Osteoblast (primary cell): ENCODE data around the gene SMIM29. TPM values are rescaled to one million over a fixed set of nuclear protein-coding genes. Genes with fewer than 3 reads are reported as not detected.
"Not testable (repeated sequence)": the region's sequence is repeated elsewhere in the genome, so short reads cannot be mapped to it uniquely, and the experiment has no call there.

Experiments
- DNase-seq: peaks from one replicate; pipeline ENCODE4 v3.0.0; 2011; ENCODE audit warnings: low spot score, mixed read lengths; ENCODE audit not compliant: insufficient read length; ENCODE audit errors: missing footprints
- H2AFZ ChIP-seq: 2 replicates; pipeline ENCODE4 v1.6.0; 2011; ENCODE audit warnings: mild to moderate bottlenecking, low read length
- H3K27ac ChIP-seq: 2 replicates; pipeline ENCODE4 v1.5.1; 2011; ENCODE audit warnings: mild to moderate bottlenecking, low read depth, low read length, moderate library complexity
- H3K27me3 ChIP-seq: 2 replicates; pipeline ENCODE4 v1.6.0; 2012; ENCODE audit warnings: mild to moderate bottlenecking, control low read depth, inconsistent platforms, low read length, moderate library complexity; ENCODE audit not compliant: insufficient read depth
- H3K36me3 ChIP-seq: 2 replicates; pipeline ENCODE4 v1.5.1; 2011; ENCODE audit warnings: mild to moderate bottlenecking, low read length, control low read depth, moderate library complexity; ENCODE audit not compliant: insufficient read depth
- H3K4me1 ChIP-seq: 2 replicates; pipeline ENCODE4 v1.5.1; 2011; ENCODE audit warnings: mild to moderate bottlenecking, low read length, control low read depth, moderate library complexity; ENCODE audit not compliant: insufficient read depth
- H3K4me2 ChIP-seq: 2 replicates; pipeline ENCODE4 v1.6.0; 2011; ENCODE audit warnings: mild to moderate bottlenecking, low read length; ENCODE audit not compliant: insufficient read depth
- H3K4me3 ChIP-seq: fragments of 200-600 bp; sonication (generic); 3 replicates; pipeline ENCODE4 v1.5.1; 2012; ENCODE audit warnings: mild to moderate bottlenecking, low read length, inconsistent platforms; ENCODE audit not compliant: insufficient read depth
- H3K79me2 ChIP-seq: 2 replicates; pipeline ENCODE4 v1.6.0; 2012; ENCODE audit warnings: mild to moderate bottlenecking, low read length, control low read depth, inconsistent platforms; ENCODE audit not compliant: insufficient read depth
- H3K9me3 ChIP-seq: 2 replicates; pipeline ENCODE4 v1.5.1; 2011; ENCODE audit warnings: low read depth, low read length, control low read depth
- H4K20me1 ChIP-seq: 2 replicates; pipeline ENCODE4 v1.6.0; 2012; ENCODE audit warnings: mild to moderate bottlenecking, low read length, control low read depth; ENCODE audit not compliant: insufficient read depth
- CTCF ChIP-seq: IDR thresholded peaks from 2 replicates; pipeline ENCODE4 v1.5.1; 2011; ENCODE audit warnings: mild to moderate bottlenecking, low read depth, low read length, moderate library complexity; ENCODE audit errors: extremely low read depth
- total RNA-seq: library from RNA; depleted of rRNA; stranded (reverse); fragments of >200 nt; gene quantifications from 2 replicates; pipeline ENCODE4 v1.2.3, GENCODE V29; 2012

The SMIM29 gene
- total RNA-seq, 1 donor: 35.1 TPM

- Histone ChIP-seq H4K20me1 (no peaks in the 10 kb centered on the region), H3K9me3 (no peaks in the 10 kb centered on the region), H3K27ac (no peak overlapping the region), H2AFZ (no peak overlapping the region), H3K36me3 (no peaks in the 10 kb centered on the region), H3K79me2 (no peaks in the 10 kb centered on the region), H3K4me3 (no peak overlapping the region), H3K4me2 (no peak overlapping the region), H3K27me3 (no peaks in the 10 kb centered on the region), H3K4me1 (no peaks in the 10 kb centered on the region)
- DNase-seq: no peak
- TF ChIP-seq CTCF: no peak
These were observed 11.9 kb upstream of the SMIM29 start for GRCh38 chr6:34260576-34261267.

DNA sequence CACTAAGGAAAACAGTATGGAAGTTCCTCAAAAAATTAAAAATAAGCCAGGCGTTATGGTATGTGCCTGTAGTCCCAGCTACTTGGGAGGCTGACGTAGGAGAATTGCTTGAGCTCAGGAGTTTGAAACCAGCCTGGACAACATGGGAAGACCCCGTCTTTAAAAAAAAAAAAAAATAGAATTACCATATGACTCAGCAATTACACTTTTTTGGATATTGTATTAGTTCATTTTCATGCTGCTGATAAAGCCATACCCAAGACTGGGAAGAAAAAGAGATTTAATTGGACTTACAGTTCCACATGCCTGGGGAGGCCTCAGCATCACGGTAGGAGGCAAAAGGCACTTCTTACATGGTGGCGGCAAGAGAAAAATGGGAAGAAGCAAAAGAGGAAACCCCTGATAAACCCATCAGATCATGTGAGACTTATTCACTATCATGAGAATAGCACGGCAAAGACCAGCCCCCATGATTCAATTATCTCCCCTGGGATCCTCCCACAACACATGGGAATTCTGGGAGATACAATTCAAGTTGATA, 10.8 kb upstream of the SMIM29 start:
- no peaks in the 10 kb centered on the region for H3K36me3 ChIP-seq
- H3K4me1 ChIP-seq: no peaks in the 10 kb centered on the region
- H3K79me2 ChIP-seq: no peaks in the 10 kb centered on the region

DNA sequence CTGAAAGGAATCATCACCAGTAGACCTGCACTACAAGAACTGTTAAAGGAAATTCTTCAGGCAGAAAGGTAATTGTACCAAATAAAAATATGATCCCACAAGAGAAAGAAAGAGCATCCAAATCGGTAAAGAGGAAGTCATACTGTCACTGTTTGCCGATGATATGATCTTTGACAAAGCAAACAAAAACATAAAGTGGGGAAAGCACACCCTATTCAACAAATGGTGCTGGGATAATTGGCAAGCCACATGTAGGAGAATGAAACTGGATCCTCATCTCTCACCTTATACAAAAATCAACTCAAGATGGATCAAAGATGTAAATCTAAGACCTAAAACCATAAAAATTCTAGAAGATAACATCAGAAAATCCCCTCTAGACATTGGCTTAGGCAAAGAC, 3.6 kb upstream of the SMIM29 start:
- H3K4me2 ChIP-seq, H3K4me1 ChIP-seq, H2AFZ ChIP-seq, H3K4me3 ChIP-seq, H3K9me3 ChIP-seq, DNase-seq, H3K36me3 ChIP-seq, H3K27ac ChIP-seq, H4K20me1 ChIP-seq, H3K27me3 ChIP-seq: not testable (repeated sequence)
- H3K79me2 ChIP-seq: peaks cover 18% of the 10 kb centered on the region

More for the DNA sequence above, 10.8 kb upstream of the SMIM29 start:
- Histone ChIP-seq H3K27ac (no peak overlapping the region), H3K27me3 (no peaks in the 10 kb centered on the region), H3K4me2 (no peak overlapping the region), H4K20me1 (no peaks in the 10 kb centered on the region), H3K4me3 (no peak overlapping the region), H2AFZ (no peak overlapping the region), H3K9me3 (no peaks in the 10 kb centered on the region)
- TF ChIP-seq CTCF: no peak
- DNase-seq: no peak

DNA sequence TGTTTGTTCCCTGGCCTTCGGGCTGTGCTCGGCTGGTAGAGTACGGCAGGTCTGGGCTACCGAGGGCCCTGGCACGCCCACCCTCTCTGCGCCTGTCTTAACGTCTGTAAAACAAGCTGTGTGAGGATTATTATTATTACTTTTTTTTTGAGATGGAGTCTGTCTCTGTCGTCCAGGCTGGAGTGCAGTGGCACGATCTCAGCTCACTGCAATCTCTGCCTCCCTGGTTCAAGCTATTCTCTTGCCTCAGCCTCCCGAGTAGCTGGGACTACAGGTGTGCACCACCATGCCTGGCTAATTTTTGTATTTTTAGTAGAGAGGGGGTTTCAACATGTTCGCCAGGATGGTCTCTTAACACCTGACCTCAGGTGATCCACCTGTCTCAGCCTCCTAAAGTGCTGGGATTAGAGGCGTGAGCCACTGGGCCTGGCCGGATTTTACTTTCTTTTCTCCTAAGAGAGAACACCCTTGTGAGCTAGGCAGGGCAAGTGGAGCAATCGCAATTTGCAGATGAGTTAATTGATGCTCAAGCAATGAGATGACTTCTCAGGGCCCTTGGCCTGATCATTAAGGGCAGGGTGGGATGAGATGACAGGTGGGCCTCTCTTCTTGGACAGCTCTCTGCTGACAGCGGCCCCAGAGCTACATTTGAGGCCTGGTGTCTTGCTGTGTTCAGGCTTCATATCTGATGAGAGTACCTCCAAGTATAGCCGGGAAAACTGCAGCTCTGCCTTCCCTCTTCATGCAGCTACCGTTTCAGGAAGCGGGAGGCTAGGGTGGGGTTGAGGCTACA, 859 bp upstream of the SMIM29 start:
- Histone ChIP-seq H4K20me1 (peaks cover 4% of the 10 kb centered on the region), H3K79me2 (peaks cover 18% of the 10 kb centered on the region), H3K36me3 (peaks cover 4% of the 10 kb centered on the region), H3K27ac (peak overlapping the region; percentile 63), H3K9me3 (no peaks in the 10 kb centered on the region), H3K4me2 (peak overlapping the region; percentile 99), H3K4me1 (peaks cover 17% of the 10 kb centered on the region), H3K4me3 (peak overlapping the region; percentile 94), H3K27me3 (no peaks in the 10 kb centered on the region), H2AFZ (peak overlapping the region; percentile 98)
- no peak for TF ChIP-seq CTCF
- DNase-seq: no peak
